ENCODE results near the gene PCDH9.

DNA sequence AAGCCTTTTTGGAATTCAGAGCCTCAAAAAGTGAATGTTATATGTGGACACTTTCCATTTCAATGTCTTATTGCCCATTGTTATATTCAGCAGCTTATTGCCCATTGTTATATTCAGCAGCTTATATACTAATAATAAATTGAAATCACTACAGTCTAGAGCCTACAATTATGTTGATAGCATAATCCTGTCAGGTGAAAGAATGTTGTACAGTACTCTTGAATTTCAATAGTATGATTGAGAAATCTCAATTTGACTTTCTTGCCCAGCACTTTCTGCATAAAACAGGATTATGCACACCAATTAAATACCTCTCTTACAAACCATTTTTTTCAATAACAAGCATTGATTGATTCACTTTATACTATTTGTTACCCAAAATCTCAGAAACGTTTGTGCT, 260.8 kb downstream of the PCDH9 start:
- TF ChIP-seq, protein P1, sequence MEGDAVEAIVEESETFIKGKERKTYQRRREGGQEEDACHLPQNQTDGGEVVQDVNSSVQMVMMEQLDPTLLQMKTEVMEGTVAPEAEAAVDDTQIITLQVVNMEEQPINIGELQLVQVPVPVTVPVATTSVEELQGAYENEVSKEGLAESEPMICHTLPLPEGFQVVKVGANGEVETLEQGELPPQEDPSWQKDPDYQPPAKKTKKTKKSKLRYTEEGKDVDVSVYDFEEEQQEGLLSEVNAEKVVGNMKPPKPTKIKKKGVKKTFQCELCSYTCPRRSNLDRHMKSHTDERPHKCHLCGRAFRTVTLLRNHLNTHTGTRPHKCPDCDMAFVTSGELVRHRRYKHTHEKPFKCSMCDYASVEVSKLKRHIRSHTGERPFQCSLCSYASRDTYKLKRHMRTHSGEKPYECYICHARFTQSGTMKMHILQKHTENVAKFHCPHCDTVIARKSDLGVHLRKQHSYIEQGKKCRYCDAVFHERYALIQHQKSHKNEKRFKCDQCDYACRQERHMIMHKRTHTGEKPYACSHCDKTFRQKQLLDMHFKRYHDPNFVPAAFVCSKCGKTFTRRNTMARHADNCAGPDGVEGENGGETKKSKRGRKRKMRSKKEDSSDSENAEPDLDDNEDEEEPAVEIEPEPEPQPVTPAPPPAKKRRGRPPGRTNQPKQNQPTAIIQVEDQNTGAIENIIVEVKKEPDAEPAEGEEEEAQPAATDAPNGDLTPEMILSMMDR (conservative IDR thresholded peaks at IDR 0.05; ENCODE audit: low read depth in 2 of 2), result no peak
- TF ChIP-seq REST (IDR thresholded peaks at IDR 0.05; ENCODE audit: unreplicated experiment) (no peak), POLR2AphosphoS5 (IDR thresholded peaks at IDR 0.05; ENCODE audit: low read depth) (no peak), EZH2 (IDR thresholded peaks at IDR 0.05; ENCODE audit: low read depth, unreplicated experiment) (no peak), JUNB (IDR thresholded peaks at IDR 0.05; ENCODE audit: unreplicated experiment) (no peak), ZNF331 (CRISPR knock-in tag; IDR thresholded peaks at IDR 0.05; ENCODE audit: low read depth) (no peak), CREB1 (CRISPR knock-in tag; IDR thresholded peaks at IDR 0.05; ENCODE audit: low read depth) (no peak), STAT1 (IDR thresholded peaks at IDR 0.05; ENCODE audit: unreplicated experiment) (no peak), EZH2phosphoT487 (IDR thresholded peaks at IDR 0.05; ENCODE audit: unreplicated experiment) (no peak), ZNF114 (CRISPR knock-in tag; IDR thresholded peaks at IDR 0.05) (no peak), NANOG (IDR thresholded peaks at IDR 0.05; ENCODE audit: borderline replicate concordance) (no peak)
- TF ChIP-seq, protein P2, sequence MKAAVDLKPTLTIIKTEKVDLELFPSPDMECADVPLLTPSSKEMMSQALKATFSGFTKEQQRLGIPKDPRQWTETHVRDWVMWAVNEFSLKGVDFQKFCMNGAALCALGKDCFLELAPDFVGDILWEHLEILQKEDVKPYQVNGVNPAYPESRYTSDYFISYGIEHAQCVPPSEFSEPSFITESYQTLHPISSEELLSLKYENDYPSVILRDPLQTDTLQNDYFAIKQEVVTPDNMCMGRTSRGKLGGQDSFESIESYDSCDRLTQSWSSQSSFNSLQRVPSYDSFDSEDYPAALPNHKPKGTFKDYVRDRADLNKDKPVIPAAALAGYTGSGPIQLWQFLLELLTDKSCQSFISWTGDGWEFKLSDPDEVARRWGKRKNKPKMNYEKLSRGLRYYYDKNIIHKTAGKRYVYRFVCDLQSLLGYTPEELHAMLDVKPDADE (IDR thresholded peaks at IDR 0.05), result no peak
- TF ChIP-seq, protein P3, sequence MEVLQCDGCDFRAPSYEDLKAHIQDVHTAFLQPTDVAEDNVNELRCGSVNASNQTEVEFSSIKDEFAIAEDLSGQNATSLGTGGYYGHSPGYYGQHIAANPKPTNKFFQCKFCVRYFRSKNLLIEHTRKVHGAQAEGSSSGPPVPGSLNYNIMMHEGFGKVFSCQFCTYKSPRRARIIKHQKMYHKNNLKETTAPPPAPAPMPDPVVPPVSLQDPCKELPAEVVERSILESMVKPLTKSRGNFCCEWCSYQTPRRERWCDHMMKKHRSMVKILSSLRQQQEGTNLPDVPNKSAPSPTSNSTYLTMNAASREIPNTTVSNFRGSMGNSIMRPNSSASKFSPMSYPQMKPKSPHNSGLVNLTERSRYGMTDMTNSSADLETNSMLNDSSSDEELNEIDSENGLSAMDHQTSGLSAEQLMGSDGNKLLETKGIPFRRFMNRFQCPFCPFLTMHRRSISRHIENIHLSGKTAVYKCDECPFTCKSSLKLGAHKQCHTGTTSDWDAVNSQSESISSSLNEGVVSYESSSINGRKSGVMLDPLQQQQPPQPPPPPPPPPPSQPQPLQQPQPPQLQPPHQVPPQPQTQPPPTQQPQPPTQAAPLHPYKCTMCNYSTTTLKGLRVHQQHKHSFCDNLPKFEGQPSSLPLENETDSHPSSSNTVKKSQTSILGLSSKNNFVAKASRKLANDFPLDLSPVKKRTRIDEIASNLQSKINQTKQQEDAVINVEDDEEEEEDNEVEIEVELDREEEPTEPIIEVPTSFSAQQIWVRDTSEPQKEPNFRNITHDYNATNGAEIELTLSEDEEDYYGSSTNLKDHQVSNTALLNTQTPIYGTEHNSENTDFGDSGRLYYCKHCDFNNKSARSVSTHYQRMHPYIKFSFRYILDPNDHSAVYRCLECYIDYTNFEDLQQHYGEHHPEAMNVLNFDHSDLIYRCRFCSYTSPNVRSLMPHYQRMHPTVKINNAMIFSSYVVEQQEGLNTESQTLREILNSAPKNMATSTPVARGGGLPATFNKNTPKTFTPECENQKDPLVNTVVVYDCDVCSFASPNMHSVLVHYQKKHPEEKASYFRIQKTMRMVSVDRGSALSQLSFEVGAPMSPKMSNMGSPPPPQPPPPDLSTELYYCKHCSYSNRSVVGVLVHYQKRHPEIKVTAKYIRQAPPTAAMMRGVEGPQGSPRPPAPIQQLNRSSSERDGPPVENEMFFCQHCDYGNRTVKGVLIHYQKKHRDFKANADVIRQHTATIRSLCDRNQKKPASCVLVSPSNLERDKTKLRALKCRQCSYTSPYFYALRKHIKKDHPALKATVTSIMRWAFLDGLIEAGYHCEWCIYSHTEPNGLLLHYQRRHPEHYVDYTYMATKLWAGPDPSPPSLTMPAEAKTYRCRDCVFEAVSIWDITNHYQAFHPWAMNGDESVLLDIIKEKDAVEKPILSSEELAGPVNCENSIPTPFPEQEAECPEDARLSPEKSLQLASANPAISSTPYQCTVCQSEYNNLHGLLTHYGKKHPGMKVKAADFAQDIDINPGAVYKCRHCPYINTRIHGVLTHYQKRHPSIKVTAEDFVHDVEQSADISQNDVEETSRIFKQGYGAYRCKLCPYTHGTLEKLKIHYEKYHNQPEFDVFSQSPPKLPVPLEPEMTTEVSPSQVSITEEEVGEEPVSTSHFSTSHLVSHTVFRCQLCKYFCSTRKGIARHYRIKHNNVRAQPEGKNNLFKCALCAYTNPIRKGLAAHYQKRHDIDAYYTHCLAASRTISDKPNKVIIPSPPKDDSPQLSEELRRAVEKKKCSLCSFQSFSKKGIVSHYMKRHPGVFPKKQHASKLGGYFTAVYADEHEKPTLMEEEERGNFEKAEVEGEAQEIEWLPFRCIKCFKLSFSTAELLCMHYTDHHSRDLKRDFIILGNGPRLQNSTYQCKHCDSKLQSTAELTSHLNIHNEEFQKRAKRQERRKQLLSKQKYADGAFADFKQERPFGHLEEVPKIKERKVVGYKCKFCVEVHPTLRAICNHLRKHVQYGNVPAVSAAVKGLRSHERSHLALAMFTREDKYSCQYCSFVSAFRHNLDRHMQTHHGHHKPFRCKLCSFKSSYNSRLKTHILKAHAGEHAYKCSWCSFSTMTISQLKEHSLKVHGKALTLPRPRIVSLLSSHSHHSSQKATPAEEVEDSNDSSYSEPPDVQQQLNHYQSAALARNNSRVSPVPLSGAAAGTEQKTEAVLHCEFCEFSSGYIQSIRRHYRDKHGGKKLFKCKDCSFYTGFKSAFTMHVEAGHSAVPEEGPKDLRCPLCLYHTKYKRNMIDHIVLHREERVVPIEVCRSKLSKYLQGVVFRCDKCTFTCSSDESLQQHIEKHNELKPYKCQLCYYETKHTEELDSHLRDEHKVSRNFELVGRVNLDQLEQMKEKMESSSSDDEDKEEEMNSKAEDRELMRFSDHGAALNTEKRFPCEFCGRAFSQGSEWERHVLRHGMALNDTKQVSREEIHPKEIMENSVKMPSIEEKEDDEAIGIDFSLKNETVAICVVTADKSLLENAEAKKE (CRISPR knock-in tag; IDR thresholded peaks at IDR 0.05), result no peak

Measured in GM23338 (cell line).